PC-3 (cell line): ENCODE measurements around the gene CARS1.

Source experiments
- EZH2 ChIP-seq: fragments of 300-600 bp; sonication (generic); IDR thresholded peaks from one replicate; pipeline ENCODE4 v1.6.1; 2017; ENCODE audit warnings: antibody characterized with exemption, mild to moderate bottlenecking, low read length; ENCODE audit not compliant: unreplicated experiment
- TF ChIP-seq, protein P1 (sequence below): fragments of 300-600 bp; sonication (generic); conservative IDR thresholded peaks from 2 replicates; pipeline ENCODE4 v1.5.1; 2017; ENCODE audit warnings: antibody characterized with exemption, low read depth, mild to moderate bottlenecking, low read length

DNA sequence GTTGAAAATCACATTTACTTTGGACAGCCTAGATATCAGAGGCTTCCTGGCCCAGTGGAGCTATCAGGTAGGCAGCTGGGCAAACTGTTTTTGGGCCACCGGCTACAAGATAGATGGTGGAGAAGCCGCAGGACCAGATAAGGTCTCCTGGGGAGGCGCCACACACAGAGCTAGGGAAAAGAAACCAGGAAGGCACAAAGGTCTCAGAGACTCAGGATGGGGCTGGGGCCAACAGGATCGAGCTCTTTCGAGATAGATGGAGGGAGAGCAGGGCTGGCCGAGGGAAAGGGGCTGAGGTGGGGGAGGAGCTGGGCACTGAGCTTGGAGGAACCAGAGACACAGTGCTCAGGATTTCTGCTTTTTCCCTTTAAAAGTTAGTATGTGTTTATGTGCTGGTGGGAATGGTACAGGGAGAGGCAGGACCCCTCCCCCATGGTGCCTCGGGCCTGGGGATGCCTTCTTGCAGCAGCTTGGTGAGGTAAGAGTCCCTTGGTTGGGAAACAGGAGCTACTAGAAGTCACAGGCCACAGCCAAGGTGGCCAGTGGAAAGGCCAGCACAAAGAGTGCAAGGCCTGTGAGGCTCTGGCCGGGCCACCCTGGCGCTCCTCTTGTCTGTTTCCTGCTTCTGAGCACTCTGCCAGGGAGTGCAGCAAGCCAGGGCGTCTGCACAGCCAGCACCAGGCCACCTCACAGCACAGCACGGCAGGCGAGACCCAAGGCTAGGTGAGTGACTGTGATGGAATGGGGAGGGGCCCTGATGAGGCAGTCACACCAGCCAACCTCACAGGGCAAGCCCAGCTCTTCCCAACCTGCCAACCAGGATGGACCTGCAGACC is 53.6 kb downstream of the CARS1 start:
- TF ChIP-seq, protein P1, sequence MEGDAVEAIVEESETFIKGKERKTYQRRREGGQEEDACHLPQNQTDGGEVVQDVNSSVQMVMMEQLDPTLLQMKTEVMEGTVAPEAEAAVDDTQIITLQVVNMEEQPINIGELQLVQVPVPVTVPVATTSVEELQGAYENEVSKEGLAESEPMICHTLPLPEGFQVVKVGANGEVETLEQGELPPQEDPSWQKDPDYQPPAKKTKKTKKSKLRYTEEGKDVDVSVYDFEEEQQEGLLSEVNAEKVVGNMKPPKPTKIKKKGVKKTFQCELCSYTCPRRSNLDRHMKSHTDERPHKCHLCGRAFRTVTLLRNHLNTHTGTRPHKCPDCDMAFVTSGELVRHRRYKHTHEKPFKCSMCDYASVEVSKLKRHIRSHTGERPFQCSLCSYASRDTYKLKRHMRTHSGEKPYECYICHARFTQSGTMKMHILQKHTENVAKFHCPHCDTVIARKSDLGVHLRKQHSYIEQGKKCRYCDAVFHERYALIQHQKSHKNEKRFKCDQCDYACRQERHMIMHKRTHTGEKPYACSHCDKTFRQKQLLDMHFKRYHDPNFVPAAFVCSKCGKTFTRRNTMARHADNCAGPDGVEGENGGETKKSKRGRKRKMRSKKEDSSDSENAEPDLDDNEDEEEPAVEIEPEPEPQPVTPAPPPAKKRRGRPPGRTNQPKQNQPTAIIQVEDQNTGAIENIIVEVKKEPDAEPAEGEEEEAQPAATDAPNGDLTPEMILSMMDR, result no peak
- TF ChIP-seq EZH2, result no peak
